GM21786 (cell line): ENCODE data around the gene ERICH4.
A peak's percentile ranks its signal among the peaks of the same experiment; 100 is the strongest.
"Not testable (repeated sequence)": the region's sequence is repeated elsewhere in the genome, so short reads cannot be mapped to it uniquely, and the experiment has no call there.

Source experiments
- ATAC-seq: cut with Tn5 transposase; IDR thresholded peaks from one replicate; pipeline ENCODE4 v1.9.1; 2021; ENCODE audit not compliant: unreplicated experiment

The ERICH4 gene

DNA sequence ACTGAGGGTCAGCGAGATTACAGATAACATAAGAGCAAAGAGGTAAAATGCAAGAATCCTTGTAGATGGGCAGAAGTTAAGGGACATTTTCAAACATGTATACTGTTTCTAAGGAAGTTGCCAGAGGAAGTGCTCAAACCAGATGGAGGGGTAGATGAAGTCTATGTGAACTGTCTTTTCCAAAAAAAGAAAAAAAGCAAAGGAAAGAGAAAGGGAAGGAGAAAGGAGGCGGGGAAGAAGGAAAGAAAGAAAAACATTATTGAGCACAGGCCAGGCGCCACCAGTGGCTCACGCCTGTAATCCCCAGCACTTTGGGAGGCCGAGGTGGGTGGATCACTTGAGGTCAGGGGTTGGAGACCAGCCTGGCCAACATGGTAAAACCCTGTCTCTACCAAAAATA is 8.5 kb upstream of the ERICH4 start:
- no peak for ATAC-seq

DNA sequence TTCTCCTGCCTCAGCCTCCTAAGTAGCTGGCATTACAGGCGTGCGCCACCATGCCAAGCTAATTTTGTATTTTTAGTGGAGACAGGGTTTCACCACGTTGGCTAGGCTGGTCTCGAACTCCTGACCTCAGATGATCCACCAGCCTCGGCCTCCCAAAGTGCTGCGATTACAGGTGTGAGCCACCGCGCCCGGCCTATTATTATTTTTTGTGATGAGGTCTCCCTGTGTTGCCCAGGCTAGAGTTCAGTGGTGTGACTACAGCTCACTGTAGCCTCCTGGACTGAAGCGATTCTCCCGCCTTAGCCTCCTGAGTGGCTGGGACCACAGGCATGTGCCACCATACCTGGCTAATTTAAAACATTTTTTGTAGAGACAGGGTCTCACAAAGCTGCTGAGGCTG is 7.6 kb upstream of the ERICH4 start:
- not testable (repeated sequence) for ATAC-seq

GRCh38 chr19:41435936-41436673 is 6.9 kb upstream of the ERICH4 start:
- no peak for ATAC-seq

GRCh38 chr19:41436674-41436951 is 6.3 kb upstream of the ERICH4 start:
- no peak for ATAC-seq

DNA sequence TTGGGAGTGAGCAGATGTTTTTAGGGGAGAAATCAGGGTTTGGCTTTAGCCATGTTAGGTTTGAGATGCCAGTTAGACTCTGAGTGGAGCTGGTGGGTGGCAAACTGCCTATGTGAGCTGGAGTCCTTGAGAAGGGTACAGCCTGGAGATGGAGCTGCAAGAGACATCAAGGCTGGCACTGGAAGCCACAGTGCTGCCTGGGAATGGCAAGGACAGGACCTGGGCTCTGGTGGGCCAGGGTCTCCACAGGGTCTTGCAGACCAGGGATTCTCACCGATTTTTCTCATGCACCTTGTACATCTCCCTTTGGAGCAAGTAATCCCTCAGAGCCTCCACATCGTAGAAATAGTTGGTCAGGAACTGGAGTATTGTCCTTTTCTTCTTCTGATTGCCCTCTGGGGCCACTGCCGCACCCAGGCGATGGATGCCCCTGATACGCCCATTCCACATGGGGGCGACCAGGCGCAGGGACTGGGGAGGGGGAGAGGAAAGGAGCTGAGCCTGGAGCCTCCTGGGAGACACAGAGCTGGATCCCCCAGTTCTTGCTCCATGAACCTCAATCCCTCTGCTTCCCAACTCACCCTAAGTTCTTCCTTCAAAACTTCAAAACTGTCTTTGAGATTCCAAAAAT is 4.9 kb upstream of the ERICH4 start:
- no peak for ATAC-seq

GRCh38 chr19:41439441-41440222 is 3.3 kb upstream of the ERICH4 start, which contains the start of gene DMAC2:
Gene DMAC2 (minus strand): TSS chr19:41439912. CDS start chr19:41439899, 13 bp downstream.
- peak; percentile 90 for ATAC-seq

DNA sequence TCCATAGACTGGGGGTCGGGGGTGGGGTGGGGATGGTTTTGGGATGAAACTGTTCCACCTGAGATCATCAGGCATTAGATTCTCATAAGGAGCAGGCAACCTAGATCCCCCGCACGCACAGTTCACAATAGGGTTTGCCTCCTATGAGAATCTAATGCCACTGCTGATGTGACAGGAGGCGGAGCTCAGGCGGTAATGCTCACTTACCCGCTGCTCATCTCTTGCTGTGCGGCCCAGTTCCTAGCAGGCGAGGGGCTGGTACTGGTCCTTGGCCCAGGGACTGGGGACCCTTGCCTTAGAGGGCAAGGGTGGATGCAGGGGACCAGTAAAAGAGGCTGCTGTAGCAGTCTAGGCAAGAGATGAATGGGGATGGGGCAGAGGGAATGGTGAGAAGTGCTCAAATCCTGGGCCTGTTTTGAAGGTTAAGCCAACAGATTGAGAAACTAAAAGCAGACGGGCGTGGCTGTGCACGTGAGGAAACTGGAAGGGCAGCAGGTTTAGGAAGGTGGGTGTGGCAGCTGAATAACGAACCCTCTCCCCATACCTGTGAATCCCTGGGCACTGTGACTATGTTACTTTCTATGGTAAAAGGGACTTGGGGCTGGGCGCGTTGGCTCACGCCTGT is 1.5 kb upstream of the ERICH4 start:
- ATAC-seq, result no peak

- no peak for ATAC-seq
Observed at GRCh38 chr19:41443813-41444455, 978 bp downstream of the ERICH4 start.

DNA sequence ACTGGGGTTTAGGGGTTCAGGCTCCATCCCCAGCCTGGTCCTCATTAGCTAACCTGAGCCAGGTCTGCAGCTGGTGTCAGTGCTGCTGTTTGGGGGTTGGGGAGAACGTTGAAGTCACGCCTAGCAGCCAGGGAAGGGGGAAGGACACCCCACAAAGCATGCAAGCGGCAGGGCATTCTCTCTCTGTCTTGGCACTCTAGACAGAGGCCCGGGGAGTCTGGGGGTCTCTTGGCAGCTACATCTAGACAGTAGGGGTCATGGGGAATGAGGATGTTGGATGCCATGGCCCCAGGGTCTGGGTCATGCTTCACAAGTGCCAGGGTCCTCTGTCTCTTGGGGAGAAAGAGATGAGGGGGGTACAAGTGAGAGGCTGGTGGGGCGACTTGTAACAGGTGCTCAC is 2.6 kb downstream of the ERICH4 start:
- ATAC-seq, result no peak

DNA sequence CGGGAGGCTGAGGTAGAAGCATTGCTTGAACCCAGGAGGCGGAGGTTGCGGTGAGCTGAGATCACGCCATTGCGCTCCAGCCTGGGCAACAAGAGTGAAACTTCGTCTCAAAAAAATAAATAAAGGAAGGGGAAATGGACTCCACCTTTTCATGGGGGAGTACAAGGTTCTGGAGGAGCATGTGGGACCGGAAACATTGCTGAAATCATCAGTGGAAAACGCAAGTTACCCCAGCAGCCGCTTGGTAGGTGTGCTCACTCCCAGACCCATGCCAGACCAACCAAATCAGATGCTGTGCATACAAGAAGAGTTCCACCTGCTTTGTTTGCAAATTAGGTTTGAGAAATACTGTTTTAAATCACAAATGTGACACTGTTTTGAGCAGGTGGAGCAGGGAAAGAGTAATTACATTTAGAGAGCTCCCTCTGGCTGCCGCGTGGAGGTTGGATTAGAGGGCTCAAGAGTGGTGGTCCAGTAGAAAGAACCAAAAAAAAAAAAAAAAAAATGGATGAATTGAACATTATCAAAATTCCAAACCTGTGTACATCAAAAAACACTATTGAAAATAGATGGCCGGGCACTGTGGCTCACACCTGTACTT is 4.9 kb downstream of the ERICH4 start:
- no peak for ATAC-seq

DNA sequence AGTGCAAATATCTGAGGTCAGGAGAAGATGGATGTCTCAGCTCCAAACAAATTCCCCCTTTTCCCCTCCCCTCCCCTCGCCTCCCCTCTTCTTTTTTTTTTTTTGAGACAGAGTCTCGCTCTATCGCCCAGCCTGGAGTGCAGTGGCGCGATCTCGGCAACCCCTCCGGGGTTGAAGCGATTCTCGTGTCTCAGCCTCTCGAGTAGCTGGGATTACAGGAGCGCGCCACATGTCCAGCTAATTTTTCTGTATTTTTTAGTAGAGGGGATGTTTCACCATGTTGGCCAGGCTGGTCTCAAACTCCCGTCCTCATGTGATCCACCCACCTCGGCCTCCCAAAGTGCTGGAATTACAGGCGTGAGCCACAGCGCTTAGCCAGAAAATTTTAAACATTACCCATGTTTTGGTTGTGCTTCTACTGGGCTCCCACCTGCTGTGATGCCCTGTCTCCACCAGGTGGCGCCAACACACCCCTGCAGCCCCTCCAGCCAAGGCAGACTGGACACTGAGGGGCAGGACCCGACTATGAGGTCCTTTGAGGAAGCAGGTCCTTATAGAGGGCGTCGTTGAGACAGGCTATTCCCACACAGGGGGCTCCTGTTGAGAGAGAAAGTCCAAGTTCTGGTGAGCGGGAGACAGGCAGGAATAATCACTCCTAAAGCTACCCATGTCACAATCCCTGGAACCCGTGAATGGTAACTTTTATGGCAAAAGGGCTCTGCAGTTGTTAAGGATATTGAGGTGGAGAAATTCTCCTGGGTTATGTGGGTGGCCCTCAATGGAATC is 6.3 kb downstream of the ERICH4 start:
- ATAC-seq, result no peak

GRCh38 chr19:41449865-41450178 is 6.9 kb downstream of the ERICH4 start:
- no peak for ATAC-seq

DNA sequence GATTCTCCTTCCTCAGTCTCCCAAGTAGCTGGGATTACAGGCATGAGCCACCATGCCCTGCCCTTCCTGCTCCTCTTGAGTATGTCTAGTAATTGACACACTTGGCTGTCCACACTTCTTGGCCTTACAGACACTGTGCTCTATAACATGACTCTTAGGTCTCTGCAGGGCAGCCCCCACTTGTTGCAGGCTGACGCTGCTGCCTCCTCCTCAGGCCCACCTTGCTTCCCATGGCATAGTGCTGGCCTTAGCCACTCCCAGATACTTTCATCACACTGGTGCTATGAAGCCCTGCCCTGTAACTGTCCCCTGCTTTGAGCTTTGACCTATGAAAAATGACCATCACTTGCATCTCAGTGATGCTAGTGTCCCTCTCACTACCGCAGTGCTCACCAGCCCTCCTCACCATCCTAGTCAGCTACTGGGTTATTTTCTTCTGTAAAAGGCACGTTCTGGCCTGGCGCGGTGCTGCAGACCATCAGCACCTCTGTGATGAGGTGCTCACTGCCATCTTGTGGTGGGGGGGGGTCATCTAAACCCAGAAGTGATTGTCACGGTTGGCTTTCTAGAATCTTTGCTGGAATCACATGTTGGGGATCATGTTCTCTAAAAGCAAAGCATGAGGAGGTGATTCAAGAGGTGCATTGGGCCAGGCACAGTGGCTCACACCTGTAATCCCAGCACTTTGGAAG is 9.8 kb downstream of the ERICH4 start:
- ATAC-seq, result no peak

- ATAC-seq, result no peak
Observed at GRCh38 chr19:41455936-41456335, 13.0 kb downstream of the ERICH4 start.

- ATAC-seq, result no peak
Observed at GRCh38 chr19:41456342-41456918, 13.5 kb downstream of the ERICH4 start.

DNA sequence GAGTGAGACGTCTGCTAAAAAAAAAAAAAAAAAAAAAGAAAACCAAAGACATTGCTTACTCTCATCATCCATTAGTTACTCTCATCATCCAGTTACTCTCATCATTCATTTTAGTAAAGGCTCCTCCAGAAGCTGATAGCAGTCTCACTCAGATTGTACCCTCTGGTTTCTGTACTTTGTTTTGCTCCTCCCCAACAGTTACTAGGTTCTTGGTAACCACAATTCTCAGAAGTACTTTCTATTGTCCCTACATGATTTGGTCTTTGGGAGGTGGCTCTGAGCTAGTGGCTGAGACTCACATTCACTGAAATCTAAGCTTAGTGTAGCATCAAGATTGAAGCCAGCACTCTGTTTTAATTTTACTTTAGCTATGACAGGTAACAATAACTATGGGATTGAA is 14.3 kb downstream of the ERICH4 start:
- ATAC-seq, result peak; percentile 64

GRCh38 chr19:41462497-41462896 is 19.5 kb downstream of the ERICH4 start:
- ATAC-seq, result no peak

- not testable (repeated sequence) for ATAC-seq
Observed at GRCh38 chr19:41463257-41464256, 20.6 kb downstream of the ERICH4 start.
